Non-pigmented ciliary epithelial cell (primary cell): ENCODE measurements around the gene OTUB2.

Experiments used
- DNase-seq: peaks from one replicate; pipeline ENCODE4 v3.0.0-alpha.2; 2010; ENCODE audit warnings: low read depth

OTUB2 gene

DNA sequence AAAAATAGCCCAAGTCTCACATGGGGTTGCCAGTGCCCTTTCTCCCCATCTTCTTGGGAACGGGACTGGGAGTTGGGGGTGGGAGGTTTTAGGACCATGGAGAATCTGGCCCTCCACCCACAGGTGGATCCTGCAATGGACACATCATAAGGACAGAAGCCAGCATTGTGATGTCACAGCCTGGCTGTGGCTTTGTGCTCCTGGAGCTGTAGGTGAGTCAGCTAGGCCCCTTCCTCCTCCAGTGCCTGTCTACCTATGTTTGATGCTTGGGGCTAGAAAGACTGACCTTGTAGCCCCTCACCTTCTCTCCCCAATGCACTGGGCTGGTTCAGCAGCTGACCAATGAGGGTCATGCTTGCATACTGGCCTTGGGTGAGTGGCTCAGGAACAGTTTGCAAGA lies 29.1 kb upstream of the OTUB2 start, which contains the start of gene CCDC197:
Gene CCDC197 (plus strand): TSS at position 220 of the 400 bp plus-strand sequence. CDS start 831 bp downstream, outside the sequence.
- DNase-seq = no peak

GRCh38 chr14:93997916-93998870 lies 27.9 kb upstream of the OTUB2 start:
- DNase-seq = no peak

DNA sequence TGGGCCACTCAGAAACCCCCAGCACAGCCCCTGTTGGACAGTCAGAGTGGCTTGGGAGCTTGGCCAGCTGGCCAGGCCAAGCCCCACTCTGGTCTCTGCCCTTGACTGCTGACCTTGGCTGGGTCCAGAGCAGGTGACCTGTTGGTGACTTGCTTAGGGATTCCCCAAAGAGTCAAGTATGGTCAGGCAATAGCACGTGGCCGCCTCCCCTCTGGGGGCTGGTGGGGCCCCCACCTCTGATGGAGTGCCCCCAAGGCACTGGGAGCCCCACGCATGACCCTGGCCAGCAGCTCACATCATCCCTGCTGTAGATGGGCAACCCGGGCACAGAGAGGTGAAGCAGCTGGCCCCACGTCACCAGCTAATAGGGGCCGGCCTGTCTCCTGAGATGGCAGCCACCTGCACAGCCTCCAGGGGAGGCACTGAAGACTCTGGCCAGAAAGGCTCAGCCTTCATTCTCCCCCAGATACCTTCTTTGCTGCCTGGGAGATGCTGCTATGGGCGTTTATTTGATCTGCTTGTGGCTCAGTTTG lies 27.2 kb upstream of the OTUB2 start:
- no peak for DNase-seq

DNA sequence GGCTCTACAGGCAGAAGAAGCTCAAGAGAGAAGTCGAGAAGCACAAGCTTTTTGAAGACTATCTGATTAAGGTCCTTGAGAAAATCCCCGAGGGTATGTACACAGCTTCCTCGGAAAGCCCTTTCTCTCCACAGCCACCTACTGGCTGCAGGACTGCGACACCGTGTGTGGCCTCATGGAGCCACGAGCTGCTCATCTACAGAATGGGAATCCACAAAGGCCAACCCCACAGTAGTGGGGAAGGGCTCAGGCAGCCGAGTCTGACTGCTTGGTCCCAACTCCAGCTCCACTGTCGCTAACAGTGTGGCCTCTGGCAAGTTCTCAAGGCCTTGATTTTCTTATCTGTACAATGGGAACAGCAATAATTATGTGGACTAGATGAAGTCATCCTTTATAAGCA lies 26.6 kb upstream of the OTUB2 start:
- no peak for DNase-seq

DNA sequence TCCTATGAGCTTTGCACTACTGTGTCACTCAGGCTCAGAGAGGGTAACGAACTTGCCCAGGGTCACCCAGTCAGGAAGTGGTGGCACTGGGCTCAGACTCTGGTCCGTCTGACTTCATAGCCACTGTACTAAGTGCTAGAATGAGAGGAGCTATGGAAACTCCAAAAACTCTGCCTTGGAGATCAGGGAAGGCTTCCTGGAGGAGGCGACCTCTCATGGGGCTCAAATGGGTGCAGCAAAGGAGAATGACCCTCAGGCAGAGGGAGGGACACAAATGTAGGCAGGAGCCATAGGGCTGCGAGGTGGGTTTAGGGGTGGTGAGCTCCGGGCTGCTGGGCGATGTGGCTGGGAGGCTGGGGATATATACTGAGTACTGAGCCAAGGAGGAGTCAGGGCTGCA lies 25.9 kb upstream of the OTUB2 start:
- no peak for DNase-seq

- no peak for DNase-seq
Observed at GRCh38 chr14:94001016-94001415, 25.1 kb upstream of the OTUB2 start.

DNA sequence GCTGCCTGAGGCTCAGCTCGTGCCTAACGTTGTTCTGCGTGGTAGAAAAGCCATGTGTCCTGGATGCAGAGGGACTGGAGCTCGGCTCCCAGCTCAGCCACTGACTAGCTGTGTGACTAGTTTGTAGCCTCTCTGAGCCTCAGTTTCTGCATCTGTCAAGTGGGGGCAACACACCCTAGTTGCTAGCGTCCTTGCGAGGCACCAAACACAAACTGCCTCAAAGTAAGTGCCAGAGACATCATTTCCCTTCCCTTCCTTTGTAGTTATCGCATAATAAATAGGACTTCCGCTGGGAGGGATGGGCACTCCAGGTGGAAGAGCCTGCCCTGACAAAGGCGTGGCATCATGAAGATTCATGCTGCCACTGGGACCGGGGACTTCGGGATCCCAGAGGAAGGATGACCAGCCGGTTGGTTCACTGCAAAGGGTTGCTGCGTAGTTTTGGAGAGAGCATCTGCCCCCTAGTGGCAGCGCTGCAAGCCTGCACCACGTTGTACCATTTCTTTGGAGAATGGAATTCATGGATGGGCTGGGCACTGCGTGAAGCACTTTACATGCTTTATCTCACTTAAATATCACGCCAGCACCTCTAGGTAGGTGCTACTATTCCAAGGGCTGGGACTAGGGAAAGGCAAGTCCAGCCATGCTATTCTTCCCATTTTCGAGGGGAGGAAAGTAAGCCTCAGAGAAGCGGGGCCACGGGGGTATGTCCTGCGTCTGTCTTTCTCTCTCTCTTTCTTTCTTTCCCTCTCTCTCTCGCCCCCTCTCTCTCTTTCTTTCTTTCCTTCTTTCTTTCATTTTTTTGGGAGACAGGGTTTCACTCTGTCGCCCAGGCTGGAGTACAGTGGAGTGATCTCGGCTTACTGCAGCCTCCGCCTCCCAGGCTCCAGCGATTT lies 24.4 kb upstream of the OTUB2 start:
- no peak for DNase-seq

DNA sequence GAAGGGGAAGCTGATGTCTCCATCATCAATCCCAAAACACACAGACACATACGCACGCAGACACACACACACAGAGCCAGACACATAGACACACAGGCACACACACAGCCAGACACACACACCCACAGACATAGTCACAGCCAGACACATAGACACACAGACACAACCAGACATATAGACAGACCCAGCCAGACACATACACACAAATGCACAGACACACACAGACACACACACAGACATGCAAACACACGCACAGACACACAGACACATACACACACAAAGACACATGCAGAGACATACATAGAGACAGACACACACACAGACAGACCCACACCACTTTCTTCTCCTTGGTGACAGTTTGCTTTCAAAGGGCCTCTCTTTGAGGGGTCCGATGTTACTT lies 22.7 kb upstream of the OTUB2 start:
- no peak for DNase-seq

- no peak for DNase-seq
Observed at GRCh38 chr14:94004015-94004414, 22.1 kb upstream of the OTUB2 start.

DNA sequence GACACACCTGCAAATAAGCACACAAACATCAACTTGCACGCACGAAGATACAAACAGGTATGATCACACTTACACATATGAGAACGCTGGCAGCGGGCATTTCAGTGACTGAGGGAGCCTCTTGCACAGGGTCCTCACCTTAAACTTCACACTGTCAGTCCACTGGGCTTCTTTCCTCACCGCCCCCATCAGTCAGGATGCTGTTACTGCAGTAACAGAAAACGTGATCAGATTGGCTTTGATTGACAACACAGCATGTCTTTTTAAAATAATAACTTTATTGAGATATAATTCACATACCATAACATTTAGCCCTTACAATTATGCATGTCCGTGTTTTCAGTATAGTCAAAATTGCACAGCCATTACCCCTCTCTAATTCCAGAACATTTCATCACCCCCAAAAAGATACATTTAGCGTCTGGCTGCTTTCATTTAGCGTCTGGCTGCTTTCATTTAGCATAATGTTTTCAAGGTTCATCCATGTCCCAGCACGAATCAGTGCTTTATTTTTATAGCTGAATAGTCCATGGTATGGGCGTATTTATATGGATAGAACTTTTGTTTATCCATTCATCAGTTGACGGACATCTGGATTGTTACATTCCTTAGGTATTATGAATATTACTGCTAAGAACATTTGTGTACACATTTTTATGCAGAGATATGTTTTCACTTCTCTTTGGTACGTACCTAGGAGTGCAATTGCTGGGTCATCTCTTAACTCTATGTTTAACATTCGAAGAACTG lies 20.6 kb upstream of the OTUB2 start:
- DNase-seq = no peak

- DNase-seq = no peak
Observed at GRCh38 chr14:94008234-94008633, 17.9 kb upstream of the OTUB2 start.

GRCh38 chr14:94009767-94010166 lies 16.4 kb upstream of the OTUB2 start:
- no peak for DNase-seq

- no peak for DNase-seq
Observed at GRCh38 chr14:94010625-94011024, 15.5 kb upstream of the OTUB2 start.

GRCh38 chr14:94011795-94012194 lies 14.3 kb upstream of the OTUB2 start:
- no peak for DNase-seq

- no peak for DNase-seq
Observed at GRCh38 chr14:94014382-94014781, 11.8 kb upstream of the OTUB2 start.

DNA sequence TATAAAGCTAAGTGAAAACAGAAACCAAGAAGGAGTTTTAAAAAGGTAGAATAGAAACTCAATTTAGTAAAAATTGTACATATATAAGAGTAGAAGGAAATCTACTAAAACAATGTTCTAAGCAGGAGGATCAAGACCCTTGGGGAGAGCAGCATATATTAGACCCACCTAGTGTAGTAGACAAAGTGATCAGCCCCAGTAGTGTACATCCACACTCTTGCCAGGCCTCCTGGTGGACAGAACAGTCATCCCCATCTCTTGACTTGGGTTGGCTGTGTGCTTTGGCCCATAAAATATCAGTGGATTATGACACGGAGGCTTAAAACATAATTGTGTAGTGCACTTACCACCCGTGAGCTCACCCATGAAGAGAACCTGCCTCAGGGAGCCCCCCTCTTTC lies 10.9 kb upstream of the OTUB2 start:
- DNase-seq = no peak

DNA sequence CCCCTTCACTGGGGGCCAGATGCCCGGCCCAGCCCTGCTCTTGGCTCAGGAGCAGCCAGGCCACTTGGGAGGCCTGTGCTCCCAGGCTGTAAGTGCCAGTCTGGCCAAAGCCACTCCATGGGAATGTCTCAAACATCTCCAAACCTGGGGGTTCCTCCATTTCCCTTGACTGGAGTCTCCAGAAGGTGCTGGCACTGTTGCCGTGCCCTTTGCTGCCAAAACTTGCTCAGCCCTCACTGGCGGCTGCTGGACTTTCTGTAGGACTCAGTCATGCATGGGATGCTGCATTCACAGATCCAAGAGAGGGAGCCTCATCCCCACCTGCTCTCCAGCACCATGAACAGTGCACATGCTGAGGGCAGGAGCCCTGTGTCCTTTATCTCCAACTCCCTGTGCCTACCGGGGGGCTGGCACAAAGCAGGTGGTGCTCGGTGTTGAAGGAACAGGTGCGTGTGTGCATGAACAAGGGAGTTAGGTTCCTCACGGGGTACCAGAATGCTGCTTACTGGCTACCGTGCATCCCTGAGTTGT lies 9.6 kb upstream of the OTUB2 start:
- DNase-seq = no peak

- DNase-seq = no peak
Observed at GRCh38 chr14:94018308-94018707, 7.8 kb upstream of the OTUB2 start.

GRCh38 chr14:94019329-94019728 lies 6.8 kb upstream of the OTUB2 start:
- DNase-seq = no peak

DNA sequence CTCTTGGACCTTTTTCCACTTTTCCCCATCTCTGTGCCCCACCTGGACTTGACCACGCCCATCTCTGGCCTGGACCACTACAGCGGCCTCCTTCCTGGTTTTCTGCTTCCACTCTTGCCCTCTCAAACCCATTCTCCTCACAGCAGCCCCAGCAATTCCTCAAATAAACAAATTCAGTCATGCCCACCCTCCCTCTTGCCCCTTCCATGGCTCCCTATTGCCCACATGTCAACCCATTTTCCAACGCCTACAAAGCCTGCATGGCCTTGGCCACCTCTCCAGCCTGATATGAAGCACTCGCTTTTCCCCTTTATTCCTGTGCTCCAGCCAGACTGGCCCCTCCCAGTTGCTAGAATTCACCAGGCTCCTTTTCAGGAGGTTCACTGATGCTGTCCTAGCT lies 5.9 kb upstream of the OTUB2 start:
- no peak for DNase-seq

DNA sequence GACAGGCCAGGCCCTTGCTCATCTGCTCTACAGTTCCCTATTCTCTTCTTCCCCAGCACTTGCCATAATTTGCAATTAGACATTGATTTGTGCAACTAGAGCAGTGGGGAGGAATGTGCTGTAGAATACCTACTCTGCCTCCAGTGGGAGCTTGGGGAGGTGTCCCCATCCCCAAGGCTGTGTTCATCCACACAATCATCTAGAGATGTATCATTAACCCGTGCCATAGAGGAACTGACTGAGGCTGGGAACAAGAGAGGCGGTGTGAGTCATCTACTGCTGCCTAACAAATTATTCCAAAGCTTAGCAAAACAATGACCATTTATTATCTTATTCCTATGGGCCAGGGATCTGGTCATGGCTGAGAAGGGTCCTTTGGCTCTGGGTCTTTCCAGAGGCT lies 5.1 kb upstream of the OTUB2 start:
- DNase-seq = no peak
